ENCODE results near the gene DMWD.

- TF ChIP-seq CTCF (conservative IDR thresholded peaks at IDR 0.05; ENCODE audit: low read length) (no peak), EZH2phosphoT487 (IDR thresholded peaks at IDR 0.05; ENCODE audit: borderline replicate concordance, low read depth, low read length) (no peak)
Measured at GRCh38 chr19:45828945-45829344, 36.3 kb upstream of the DMWD start.

Measured in OCI-LY7 (cell line).